PC-9 (cell line): ENCODE results near the gene TELO2. TPM values are rescaled to one million over a fixed set of nuclear protein-coding genes. Genes with fewer than 3 reads are reported as not detected.

ENCODE experiments used
- BruUV-seq: library from RNA; stranded (reverse); fragments of 400-500 nt; replicated peaks from 2 replicates; lab custom pipeline; 2021; lab: Mats Ljungman, UMichigan
- CTCF ChIA-PET: fragments of 300-600 bp; sonication (Branson Sonifier 250); formaldehyde crosslinking; loops from one replicate; lab custom pipeline; 2022; ENCODE audit warnings: antibody characterized with exemption; lab: Charles Lee
- POLR2A ChIA-PET: fragments of 300-600 bp; sonication (Branson Sonifier 250); formaldehyde crosslinking; loops from one replicate; lab custom pipeline; 2022; ENCODE audit warnings: antibody characterized with exemption; ENCODE audit not compliant: unreplicated experiment; lab: Charles Lee
- DNase-seq, 2 experiments: peaks; one replicate each; pipeline versions ENCODE4 v3.0.0 to v3.0.0-alpha.2; 2015 to 2022; ENCODE audit warnings: mixed read lengths in 1 of 2
- H2AFZ ChIP-seq: fragments of 200-600 bp; sonication (generic); 2 replicates; pipeline ENCODE4 v1.8.1; 2017; ENCODE audit warnings: antibody characterized with exemption
- H3F3A ChIP-seq: fragments of 200-600 bp; sonication (generic); 2 replicates; pipeline ENCODE4 v1.8.1; 2017; ENCODE audit warnings: antibody characterized with exemption, mild to moderate bottlenecking, low read depth; ENCODE audit not compliant: insufficient read depth
- H3K27ac ChIP-seq: fragments of 200-600 bp; sonication (generic); 2 replicates; pipeline ENCODE4 v1.6.1; 2016; ENCODE audit warnings: mixed run types
- H3K27me3 ChIP-seq: fragments of 200-600 bp; sonication (generic); 2 replicates; pipeline ENCODE4 v1.6.1; 2016; ENCODE audit warnings: low read depth, mixed run types; ENCODE audit not compliant: insufficient read depth
- H3K36me3 ChIP-seq: fragments of 200-600 bp; sonication (generic); 2 replicates; pipeline ENCODE4 v1.6.1; 2016; ENCODE audit warnings: low read depth, mixed run types
- H3K4me1 ChIP-seq: fragments of 200-600 bp; sonication (generic); replicated peaks from 2 replicates; pipeline ENCODE4 v1.6.1; 2016; ENCODE audit warnings: mixed run types; ENCODE audit not compliant: insufficient read depth
- H3K4me2 ChIP-seq: fragments of 200-600 bp; sonication (generic); 2 replicates; pipeline ENCODE4 v1.6.1; 2017; ENCODE audit warnings: mixed run types
- H3K4me3 ChIP-seq: fragments of 200-600 bp; sonication (generic); 2 replicates; pipeline ENCODE4 v1.6.1; 2016; ENCODE audit warnings: mixed run types
- H3K79me2 ChIP-seq: fragments of 200-600 bp; sonication (generic); 2 replicates; pipeline ENCODE4 v1.6.1; 2017; ENCODE audit warnings: low read depth, mixed run types
- H3K9me2 ChIP-seq: fragments of 200-600 bp; sonication (generic); 2 replicates; pipeline ENCODE4 v1.8.1; 2017; ENCODE audit warnings: mild to moderate bottlenecking; ENCODE audit not compliant: insufficient read depth
- H3K9me3 ChIP-seq: fragments of 200-600 bp; sonication (generic); 2 replicates; pipeline ENCODE4 v1.8.1; 2016; ENCODE audit warnings: low read depth; ENCODE audit not compliant: insufficient read depth
- H4K20me1 ChIP-seq: fragments of 200-600 bp; sonication (generic); 2 replicates; pipeline ENCODE4 v1.8.1; 2017; ENCODE audit not compliant: insufficient read depth
- EZH2 ChIP-seq: fragments of 200-600 bp; sonication (generic); IDR thresholded peaks from 2 replicates; pipeline ENCODE4 v1.8.0; 2017; ENCODE audit warnings: antibody characterized with exemption, low read depth
- intact Hi-C: fragments of 100-400 bp; cut with micrococcal nuclease; formaldehyde crosslinking; loops from one replicate; pipeline ENCODE4 v1.10.0; 2022; ENCODE audit not compliant: unreplicated experiment
- total RNA-seq: library from RNA; stranded (reverse); gene quantifications from 2 replicates; pipeline ENCODE4 v1.2.3, GENCODE V29; 2021
- TF ChIP-seq, protein P1 (sequence below): fragments of 200-600 bp; sonication (generic); conservative IDR thresholded peaks from 2 replicates; pipeline ENCODE4 v1.6.1; 2017; ENCODE audit warnings: mixed run types, antibody characterized with exemption, mild to moderate bottlenecking, moderate library complexity

TELO2 gene
- total RNA-seq, 1 experiment from 2014 or later = 56.0 TPM

GRCh38 chr16:1443980-1444729 is 49.0 kb upstream of the TELO2 start, which contains the start of gene CCDC154:
TSS of gene CCDC154 (minus strand) at chr16:1444556. CDS start at chr16:1444322, 234 bp downstream.
- Histone ChIP-seq H3F3A (no peaks in the 10 kb centered on the region), H4K20me1 (no peaks in the 10 kb centered on the region), H3K9me3 (no peaks in the 10 kb centered on the region), H3K27ac (no peak within 1 kb of the TSS), H3K27me3 (no peaks in the 10 kb centered on the region), H3K36me3 (no peaks in the 10 kb centered on the region), H3K9me2 (no peaks in the 10 kb centered on the region), H3K4me1 (no peaks in the 10 kb centered on the region), H3K4me3 (no peak within 1 kb of the TSS), H3K4me2 (no peak within 1 kb of the TSS), H2AFZ (no peak within 1 kb of the TSS), H3K79me2 (no peaks in the 10 kb centered on the region)
- POLR2A ChIA-PET = no interaction called here
- no peak for DNase-seq
- BruUV-seq = no TSS peak
- intact Hi-C loops = no loop called here
- TF ChIP-seq, protein P1, sequence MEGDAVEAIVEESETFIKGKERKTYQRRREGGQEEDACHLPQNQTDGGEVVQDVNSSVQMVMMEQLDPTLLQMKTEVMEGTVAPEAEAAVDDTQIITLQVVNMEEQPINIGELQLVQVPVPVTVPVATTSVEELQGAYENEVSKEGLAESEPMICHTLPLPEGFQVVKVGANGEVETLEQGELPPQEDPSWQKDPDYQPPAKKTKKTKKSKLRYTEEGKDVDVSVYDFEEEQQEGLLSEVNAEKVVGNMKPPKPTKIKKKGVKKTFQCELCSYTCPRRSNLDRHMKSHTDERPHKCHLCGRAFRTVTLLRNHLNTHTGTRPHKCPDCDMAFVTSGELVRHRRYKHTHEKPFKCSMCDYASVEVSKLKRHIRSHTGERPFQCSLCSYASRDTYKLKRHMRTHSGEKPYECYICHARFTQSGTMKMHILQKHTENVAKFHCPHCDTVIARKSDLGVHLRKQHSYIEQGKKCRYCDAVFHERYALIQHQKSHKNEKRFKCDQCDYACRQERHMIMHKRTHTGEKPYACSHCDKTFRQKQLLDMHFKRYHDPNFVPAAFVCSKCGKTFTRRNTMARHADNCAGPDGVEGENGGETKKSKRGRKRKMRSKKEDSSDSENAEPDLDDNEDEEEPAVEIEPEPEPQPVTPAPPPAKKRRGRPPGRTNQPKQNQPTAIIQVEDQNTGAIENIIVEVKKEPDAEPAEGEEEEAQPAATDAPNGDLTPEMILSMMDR = no peak
- TF ChIP-seq EZH2 = no peak
- CTCF ChIA-PET = no interaction called here

DNA sequence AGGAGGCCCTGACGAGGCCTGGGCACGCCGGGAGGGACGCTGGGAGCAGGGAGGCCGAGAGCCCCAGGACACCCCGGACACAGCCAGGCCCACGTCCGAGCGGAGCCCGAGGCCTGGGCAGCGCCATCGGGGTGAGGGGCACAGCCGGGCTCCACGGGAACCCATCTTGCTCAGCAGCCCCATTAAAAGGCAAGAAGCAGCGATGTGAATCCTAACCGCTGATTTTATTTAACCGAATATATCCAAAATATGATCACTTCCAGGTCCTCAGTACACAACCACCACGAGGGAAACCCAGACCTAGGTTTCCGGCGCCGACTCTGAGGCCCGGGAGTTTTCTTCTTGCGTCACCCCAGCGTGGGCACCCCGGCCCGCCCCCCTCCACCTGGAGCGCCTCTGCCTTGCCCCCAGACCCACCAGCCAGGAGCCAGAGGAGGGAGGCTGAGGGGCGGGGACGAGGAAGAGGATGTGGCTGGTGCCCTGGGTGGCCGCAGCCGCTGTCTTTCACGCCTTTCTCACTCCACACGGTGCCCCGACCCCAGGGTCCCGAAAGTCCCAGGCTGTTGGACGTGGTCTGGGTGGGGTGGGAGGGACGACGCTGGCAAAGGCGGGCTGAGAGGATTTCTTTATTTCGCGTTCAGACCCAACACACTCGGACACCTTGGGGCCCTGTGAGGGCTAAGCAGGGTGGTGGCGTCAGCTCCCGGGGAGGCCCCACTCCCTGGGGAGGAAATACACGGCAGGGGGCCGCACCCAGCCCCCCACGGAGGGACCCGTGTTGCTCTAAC is 48.2 kb upstream of the TELO2 start:
- no peaks in the 10 kb centered on the region for H3K9me3 ChIP-seq
- intact Hi-C loops = no loop called here
- no peaks in the 10 kb centered on the region for H3K79me2 ChIP-seq
- BruUV-seq = no TSS peak
- no peaks in the 10 kb centered on the region for H4K20me1 ChIP-seq
- CTCF ChIA-PET = no interaction called here
- H3K4me2 ChIP-seq = no peak overlapping the region
- H3K9me2 ChIP-seq = no peaks in the 10 kb centered on the region
- H3K27me3 ChIP-seq = no peaks in the 10 kb centered on the region
- no peak for TF ChIP-seq EZH2
- TF ChIP-seq, protein P1 = no peak
- no peak for DNase-seq
- H3K27ac ChIP-seq = no peak overlapping the region
- H3F3A ChIP-seq = no peaks in the 10 kb centered on the region
- no peak overlapping the region for H2AFZ ChIP-seq
- no peaks in the 10 kb centered on the region for H3K36me3 ChIP-seq
- H3K4me3 ChIP-seq = no peak overlapping the region
- no peaks in the 10 kb centered on the region for H3K4me1 ChIP-seq
- POLR2A ChIA-PET = no interaction called here

- Histone ChIP-seq H3K4me2 (no peak overlapping the region), H4K20me1 (no peaks in the 10 kb centered on the region), H3K27me3 (no peaks in the 10 kb centered on the region), H3K27ac (no peak overlapping the region), H3K79me2 (no peaks in the 10 kb centered on the region), H3K9me2 (no peaks in the 10 kb centered on the region), H3K4me3 (no peak overlapping the region), H3K9me3 (no peaks in the 10 kb centered on the region), H2AFZ (no peak overlapping the region), H3K4me1 (no peaks in the 10 kb centered on the region), H3K36me3 (no peaks in the 10 kb centered on the region), H3F3A (no peaks in the 10 kb centered on the region)
- CTCF ChIA-PET = interaction anchor here (0.6 kb wide), 1 partner anchor 17 kb away, joined by 3 read pairs; no protein-coding TSS in a partner anchor
- no TSS peak for BruUV-seq
- no peak for DNase-seq
- intact Hi-C loops = no loop called here
- POLR2A ChIA-PET = no interaction called here
- TF ChIP-seq, protein P1 = no peak
- TF ChIP-seq EZH2 = no peak
Measured at GRCh38 chr16:1445518-1446203, 47.5 kb upstream of the TELO2 start.
